GM21723 (cell line): ENCODE data around the gene NDUFS3.
"Not testable (repeated sequence)": the region's sequence is repeated elsewhere in the genome, so short reads cannot be mapped to it uniquely, and the experiment has no call there.

Experiments used
- ATAC-seq: cut with Tn5 transposase; IDR thresholded peaks from one replicate; pipeline ENCODE4 v1.9.1; 2021; ENCODE audit warnings: mild to moderate bottlenecking, moderate library complexity; ENCODE audit not compliant: unreplicated experiment

Gene NDUFS3

DNA sequence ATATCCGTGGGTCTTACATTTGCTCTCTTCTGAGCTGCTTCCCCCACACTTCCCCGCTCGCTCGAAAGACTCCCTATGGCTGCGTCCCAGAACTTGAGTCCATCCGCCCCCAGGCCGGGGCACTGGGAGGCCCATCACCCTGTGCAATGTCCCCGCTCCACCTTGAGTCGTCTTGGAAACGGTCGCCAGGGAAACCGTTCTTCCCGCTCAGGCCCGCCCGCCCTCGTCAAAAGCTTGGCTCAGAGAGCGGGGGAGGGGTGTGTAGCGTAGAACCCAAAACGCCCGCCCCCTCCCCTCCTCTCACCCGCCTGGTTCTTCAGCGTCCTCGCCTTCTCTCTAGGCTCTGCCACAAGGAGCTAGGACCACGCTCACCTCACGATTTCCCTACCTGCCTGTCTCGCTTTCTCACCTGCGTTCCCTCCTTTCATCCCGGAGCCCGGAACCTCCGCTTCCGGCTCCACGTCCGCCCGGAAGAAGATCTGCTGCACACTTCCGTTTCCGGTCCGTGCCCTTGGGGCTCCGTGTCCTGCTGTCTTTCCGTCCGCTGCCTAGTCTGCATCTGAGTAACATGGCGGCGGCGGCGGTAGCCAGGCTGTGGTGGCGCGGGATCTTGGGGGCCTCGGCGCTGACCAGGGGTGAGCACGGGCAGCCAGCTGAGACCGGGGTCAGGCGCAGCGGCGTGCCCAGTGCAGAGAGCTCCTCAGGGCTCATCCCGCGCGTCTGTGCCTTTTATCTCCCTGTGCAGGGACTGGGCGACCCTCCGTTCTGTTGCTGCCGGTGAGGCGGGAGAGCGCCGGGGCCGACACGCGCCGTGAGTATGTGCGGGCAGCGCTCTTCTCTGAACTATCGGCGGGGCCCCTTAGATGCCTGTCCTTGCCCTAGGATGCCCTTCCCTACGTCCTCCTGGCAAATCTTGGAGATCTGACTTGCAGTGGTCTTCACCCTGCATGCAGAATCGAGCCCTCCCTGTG lies at the start of gene NDUFS3, which contains the start of gene KBTBD4:
NDUFS3 (plus strand) TSS at position 551 of the 971 bp plus-strand sequence; CDS start at position 569, 18 bp downstream.
KBTBD4 (minus strand) TSS at position 447 of the 971 bp plus-strand sequence; CDS start at position 428, 19 bp downstream.
- ATAC-seq, result peak; percentile 92

DNA sequence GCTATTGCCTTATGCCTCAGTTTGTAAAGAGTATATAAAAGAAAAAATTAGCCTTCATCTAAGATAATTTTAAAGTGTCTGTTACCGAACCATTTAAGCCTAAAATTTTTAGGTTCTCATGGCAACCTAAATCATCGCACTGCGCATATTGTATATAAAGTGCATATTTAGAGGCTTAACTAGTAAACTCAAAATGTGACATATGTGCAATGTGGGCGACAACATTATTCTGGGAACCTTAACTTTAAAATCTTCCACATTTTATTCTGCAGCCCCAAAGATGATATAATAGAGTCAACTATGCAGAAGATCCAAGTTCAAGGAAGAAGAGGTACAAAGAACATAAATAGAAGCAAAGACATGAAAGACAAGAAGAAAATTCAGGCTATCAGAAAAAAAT lies 48.9 kb upstream of the NDUFS3 start:
- no peak for ATAC-seq

DNA sequence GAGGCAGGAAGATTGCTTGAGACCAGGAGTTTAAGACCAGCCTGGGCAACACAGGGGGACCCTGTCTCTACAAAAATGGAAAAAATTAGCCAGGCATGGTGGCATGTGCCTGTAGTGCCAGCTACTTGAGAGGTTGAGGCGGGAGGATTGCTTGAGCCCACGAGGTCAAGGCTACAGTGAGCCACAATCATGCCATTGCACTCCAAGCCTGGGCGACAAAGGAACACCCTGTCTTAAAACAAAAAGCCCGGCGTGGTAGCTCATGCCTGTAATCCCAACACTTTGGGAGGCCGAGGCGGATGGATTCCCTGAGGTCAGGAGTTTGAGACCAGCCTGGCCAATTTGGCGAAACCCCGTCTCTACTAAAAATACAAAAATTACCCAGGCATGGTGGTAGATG lies 48.2 kb upstream of the NDUFS3 start:
- not testable (repeated sequence) for ATAC-seq

DNA sequence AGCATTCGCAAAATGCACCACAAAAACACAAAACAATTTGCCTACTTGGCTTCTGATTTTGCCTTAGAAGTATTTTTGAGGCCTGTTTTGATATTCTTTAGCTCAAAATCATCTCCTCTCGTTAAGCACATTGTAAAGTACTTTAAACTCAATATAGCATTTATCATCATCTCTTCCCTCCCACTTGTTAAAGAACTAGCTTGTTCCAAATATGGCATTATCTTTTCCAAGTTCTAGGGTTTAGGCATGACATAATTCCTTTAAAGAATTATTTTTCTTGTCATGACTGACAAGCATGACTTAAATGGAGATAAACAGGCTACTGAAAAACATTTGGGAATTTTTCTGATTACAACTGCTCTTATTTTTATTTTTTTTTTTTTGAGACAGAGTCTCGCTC lies 47.2 kb upstream of the NDUFS3 start:
- no peak for ATAC-seq

DNA sequence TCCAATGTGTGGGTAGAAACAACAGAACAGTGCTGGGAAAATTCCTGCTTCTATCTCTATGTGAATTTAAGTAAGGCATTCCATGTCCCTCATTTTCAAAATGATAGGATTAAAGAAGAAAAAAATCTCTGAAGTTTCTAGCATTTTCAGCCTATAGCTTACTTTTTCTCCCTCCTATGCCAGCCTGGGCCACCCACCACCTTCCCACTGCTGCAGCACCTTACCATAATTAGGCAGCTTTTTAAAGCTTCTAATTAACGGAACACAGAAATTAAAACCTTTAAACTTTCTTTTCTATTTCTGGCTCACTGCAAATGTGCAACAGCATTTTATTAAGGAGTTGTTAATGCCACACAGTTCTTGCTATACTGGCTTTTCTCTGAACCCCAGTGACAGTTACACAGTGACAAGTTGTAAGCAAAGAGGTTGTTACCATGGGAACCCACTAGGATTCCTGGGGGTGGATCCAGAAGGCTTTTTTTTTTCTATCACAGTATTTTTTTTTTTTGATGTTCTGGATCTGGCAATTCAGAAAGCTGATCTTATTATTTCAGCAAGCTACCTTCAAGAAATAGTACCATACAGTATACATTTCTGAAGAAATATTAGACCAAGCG lies 46.2 kb upstream of the NDUFS3 start:
- ATAC-seq, result no peak

DNA sequence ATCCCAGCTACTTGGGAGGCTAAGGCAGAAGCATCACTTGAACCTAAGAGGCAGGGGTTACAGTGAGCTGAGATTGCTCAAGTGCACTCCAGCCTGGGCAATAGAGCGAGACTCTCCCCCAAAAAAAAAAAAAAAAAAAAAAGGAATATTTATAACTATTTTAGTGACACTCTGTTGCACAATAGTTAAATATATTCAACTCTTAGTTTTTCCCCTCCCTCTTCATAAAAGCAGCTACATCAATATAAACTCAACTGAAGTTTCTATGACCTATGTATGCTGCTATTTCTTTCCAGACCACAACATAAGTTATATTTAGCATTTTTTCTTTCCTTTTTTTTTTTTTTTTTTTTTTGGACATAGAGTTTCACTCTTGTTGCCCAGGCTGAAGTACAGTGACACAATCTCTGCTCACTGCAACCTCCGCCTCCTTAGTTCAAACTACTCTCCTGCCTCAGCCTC lies 45.2 kb upstream of the NDUFS3 start:
- ATAC-seq, result no peak

DNA sequence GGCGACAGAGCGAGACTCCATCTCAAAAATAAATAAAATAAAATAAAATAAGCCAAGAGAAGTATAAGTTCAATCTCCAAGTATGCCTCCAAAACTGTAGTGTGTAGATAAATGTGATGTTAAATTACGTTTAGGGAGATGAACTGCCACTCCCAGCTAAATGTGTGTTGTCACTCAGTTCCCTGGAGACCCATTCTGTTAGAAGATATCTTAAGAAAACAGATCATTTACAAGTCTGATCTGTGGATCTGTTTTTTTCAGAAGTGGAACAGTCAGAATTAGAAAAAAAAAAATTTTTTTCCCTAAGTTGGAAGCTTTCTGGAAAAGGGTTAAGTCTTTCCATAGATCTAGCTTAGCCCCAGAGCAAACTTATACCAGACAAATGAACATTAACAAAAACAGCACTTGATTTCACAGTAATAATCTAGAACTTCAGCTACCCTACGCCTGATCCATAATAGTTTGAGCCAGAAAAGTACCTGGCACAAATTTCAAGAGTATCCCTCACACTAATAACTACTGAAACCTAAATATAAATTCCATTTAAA lies 44.1 kb upstream of the NDUFS3 start:
- ATAC-seq, result no peak

DNA sequence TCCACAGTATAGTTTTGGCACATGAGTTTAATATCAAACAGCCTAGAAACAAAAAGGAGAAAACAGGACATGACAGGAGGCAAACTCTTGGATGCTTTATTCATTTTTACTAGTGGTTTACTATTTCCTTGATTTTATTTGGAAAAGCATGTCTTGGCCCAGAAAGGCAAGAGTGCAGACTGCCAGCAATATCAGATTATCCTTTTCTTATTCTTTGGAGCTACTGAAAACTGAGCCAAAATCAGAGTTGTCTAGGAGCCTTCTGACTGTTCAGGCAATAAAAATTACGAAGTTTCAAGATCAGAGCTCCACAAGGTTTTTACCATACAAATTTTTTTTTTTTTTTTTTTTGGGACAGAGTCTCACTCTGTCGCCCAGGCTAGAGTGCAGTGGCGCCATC lies 42.0 kb upstream of the NDUFS3 start:
- no peak for ATAC-seq

DNA sequence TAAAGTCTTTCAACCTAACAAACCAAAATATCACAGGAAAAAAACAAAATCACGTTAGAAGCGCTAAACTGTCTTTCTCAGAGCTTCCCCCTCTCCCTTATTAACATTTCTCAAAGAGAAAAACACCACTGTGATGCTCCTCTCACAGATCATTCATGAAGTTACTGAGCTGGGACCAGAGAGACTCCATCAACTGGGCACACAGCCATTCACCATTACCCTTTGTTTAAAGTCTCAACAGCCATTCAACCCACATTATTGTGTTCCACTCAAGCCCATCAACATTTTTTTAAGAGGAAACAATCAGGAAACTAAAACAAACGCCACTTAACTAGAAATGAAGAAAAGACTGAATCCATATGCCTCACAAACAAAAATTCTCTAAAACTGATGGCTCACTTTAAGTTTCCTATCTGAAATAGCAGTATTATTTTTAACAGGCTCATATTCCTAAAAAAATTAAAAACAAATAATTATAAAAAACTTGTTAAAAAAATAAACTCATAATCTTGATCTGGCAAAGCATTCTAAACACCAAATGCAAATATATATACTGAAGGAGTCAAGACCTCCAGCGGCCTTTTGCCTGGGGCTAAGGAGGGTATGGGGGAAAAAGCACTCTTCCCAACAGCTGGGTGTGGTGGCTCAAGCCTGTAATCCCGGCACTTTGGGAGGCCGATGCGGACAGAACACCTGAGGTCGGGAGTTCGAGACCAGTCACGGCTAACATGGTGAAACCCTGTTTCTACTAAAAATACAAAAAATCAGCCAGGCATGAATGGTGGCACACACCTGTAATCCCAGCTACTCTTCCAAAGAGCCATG lies 39.9 kb upstream of the NDUFS3 start:
- ATAC-seq, result no peak

DNA sequence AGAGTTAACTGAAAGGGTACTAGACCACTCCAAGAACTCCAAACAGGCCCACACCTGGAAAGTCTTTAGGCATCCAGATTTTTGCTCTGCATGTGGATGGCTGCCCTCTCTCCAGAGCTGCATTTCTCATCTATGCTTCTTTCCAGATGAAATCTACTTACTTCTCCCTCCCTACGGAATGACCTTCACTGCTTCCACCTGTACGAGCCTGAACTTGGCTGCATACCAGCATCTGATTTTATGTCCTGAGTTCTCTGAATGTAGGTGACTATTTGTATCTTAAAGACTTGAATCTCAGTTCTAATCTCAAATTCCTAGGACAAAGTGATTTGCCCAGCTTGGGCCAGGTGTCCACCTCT lies 39.2 kb upstream of the NDUFS3 start:
- no peak for ATAC-seq

DNA sequence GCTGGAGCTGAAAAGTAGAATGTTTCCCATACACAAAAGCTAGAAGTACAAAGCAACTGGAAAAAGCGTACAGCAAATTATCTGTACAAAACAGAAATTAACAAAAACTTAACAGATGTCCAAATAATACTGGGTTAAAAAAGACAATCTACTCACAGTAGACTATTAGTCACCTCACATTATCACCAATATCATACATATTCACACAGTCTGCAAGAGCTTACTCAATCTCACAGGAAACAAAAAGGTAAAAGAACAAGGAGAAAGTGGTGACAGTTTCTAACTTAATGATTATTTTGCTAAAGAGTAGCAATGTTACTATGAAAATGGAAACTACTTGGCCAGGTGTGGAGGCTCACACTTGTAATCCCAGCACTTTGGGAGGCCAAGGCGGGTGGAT lies 37.8 kb upstream of the NDUFS3 start:
- no peak for ATAC-seq

DNA sequence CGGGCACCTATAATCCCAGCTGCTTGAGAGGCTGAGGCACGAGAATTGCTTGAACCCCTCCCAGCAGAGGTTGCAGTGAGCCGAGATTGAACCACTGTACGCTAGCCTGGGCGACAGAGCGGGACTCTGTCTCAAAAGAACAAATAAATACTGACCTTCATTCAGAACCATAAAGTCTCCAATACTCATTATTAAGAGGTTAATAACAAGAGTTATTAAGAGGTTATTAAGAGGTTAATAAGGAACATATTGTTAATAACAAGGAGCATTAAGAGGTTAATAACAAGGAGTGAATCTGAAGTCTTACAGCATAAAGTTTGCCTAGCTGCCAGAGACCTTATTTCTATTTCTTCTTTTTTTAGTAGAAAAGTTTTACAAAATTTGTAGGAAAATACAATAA lies 33.6 kb upstream of the NDUFS3 start:
- no peak for ATAC-seq

DNA sequence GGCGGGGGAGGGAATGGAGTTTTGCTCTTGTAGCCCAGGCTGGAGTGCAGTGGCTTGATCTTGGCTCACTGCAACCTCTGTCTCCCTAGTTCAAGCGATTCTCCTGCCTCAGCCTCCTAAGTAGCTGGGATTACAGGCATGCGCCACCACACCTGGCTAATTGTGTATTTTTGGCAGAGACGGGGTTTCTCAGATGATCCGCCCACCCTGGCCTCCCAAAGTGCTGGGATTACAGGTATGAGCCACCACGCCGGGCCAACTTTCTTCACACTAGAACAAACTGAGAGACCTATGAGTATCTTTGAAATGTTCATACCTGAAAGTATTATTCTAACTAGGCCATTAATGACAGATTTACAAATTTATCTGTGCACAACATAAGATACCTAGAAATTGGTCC lies 32.6 kb upstream of the NDUFS3 start:
- not testable (repeated sequence) for ATAC-seq

DNA sequence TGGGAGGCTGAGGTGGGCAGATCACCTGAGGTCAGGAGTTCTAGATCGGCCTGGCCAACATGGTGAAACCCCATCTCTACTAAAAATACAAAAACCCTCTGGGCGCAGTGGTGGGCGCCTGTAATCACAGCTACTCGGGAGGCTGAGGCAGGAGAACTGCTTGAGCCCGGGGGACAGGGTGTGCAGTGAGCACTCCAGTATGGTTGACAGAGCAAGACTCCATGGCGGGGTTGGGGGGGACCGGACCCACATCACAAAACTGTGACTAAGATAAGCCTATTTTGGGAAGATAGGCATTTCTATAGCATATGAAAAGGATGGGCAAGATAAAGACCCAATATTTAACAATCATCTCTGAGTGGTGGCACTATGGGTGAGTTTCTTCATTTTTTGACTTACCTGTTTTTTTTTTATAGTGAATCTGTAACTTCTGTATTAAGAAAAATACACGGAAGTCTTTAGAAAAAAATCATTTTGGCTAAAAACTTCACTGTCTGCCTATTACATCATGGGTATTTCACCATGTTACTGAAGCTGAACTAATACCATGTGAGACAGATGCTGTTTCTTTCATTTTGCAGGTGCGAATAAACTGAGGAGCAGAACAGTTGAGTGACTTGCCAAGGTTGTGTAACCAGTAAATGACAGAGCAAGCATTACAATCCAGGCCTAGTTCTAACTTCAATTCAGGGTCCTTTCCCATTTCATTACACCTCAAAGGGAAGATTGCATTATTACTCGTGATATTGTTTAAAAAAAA lies 28.4 kb upstream of the NDUFS3 start:
- no peak for ATAC-seq

DNA sequence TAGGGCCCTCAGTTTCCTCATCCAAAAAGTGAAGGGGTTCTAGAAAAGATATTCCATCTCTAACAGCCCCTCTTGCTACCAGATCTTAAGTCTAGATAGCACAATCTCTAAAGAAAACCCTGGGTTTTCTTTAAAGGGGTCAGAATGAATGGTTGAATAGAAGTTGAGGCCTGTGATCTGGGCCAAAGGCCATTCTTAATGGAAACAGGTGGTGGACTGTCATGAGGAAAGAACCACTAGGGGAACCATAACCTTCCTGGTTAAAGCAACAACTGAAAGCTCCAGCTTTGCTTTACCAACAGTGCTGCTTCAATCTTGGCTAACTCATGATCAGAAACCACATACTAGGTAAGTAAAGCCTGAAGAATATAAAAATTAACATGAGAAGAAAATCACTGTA lies 27.8 kb upstream of the NDUFS3 start:
- no peak for ATAC-seq

DNA sequence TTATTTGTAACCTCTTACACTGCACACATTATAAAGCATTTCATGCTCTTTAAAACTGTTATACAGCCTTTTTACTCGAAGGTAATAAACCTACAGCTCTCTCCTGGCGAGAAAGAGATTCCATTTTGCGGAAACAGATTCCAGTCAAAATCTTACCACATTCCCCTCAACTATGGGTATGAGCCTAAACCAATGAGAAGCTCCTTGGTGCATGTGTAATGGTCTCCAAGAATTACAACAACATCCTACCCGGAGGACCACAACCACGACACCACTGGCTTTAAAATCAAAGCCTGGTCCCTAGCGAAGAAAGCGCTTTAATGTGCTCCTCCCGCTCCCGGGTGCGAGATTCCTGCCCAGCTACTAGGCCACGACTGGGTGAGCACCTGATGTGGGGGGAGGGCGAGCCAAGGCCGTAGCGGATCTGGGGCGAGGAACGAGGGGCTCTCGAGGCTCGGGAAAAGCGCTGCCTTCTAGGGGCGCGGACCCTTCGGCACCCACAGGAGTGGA lies 26.8 kb upstream of the NDUFS3 start:
- ATAC-seq, result peak; percentile 10

DNA sequence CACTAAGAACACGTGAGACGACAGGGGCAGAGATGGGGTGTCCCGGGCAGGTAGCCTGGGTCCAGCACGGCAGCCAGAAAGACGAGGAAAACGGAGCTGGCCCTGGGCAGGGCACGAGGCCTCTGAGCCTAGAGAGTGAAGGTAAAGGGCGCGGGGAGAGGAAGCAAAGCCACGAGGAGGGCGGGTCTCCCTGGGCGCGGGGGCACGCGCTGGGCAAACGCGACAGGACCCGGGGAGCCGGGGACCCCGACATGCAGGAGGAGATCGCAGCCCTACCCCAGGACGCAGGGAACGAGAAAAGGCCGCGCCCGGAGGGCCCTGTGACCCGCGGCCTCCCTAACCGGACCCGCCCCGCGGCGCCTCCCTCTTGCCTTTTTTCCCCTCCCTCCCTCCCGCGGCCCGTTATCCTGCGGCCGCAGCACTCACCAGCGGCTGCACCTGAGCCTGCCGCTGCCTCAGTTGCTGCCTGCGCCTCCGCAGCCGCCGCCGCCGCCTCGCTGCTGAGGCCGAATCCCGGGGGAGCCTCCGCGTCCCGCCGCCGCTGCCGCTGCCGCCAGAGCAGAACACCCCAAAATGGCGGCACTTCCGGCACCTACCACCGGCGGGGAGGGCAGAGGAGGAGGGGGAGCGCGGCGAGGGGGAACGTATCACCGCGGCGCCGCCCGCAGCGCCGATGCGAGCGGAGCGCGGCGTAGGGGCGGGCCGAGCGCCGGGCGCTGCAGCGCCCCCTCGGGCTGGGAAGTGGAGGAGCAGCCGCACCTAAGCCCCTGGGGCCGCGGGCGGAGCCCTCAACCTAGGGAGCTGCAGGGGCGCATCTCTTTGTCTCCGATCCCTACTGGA lies 26.1 kb upstream of the NDUFS3 start, which contains the start of gene CELF1:
CELF1 (minus strand) TSS at position 567 of the 840 bp plus-strand sequence. CDS start 53,609 bp downstream, outside the sequence.
- peak; percentile 91 for ATAC-seq

DNA sequence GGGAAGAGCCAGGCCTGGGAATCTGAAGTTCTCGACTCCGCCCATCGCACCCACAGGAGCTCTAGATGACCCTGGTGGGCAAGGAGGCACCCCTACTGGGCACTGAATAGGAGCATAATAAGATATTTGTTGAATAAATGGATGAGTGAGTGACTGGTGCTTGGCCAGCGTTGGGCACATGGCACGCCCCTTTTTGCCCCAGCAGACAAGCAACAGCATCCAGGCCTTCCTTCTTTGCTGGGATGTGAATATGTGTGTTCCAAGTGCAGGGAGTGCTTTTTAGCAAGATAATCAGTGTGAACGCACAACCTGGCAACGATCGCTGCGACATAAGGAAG lies 25.5 kb upstream of the NDUFS3 start:
- peak; percentile 26 for ATAC-seq

DNA sequence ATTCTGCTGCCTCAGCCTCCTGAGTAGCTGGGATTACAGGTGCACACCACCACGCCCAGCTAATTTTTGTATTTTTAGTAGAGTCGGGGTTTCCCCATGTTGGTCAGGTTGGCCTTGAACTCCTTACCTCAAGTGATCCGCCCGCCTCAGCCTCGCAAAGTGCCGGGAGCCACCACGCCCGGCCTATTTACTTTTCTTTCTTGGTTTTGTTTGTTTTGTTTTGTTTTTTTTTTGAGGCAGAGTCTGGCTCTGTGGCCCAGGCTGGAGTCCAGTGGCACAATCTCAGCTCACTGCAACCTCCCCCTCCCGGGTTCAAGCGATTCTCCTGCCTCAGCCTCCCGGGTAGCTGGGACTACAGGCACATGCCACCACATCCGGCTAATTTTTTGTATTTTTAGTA lies 21.9 kb upstream of the NDUFS3 start:
- not testable (repeated sequence) for ATAC-seq
